Subcutaneous abdominal adipose tissue (tissue), 5 donors: ENCODE results near the gene NPIPA7.
"Not testable (repeated sequence)": the region's sequence is repeated elsewhere in the genome, so short reads cannot be mapped to it uniquely, and the experiment has no call there.

Experiments used
- H3K27ac ChIP-seq: one replicate; pipeline ENCODE4 v1.7.0; 2013; ENCODE audit warnings: low read depth, mild to moderate bottlenecking, inconsistent platforms, low read length, moderate library complexity
- H3K27me3 ChIP-seq, 5 donors: one replicate each; pipeline ENCODE4 v1.7.0; 2013; ENCODE audit warnings: low read length in 5 of 5, inconsistent platforms in 1 of 5; ENCODE audit not compliant: control insufficient read depth in 5 of 5, insufficient read depth in 4 of 5
- H3K36me3 ChIP-seq, 5 donors: one replicate each; pipeline ENCODE4 v1.7.0; 2013; ENCODE audit warnings: low read length in 5 of 5; ENCODE audit not compliant: control insufficient read depth in 5 of 5, insufficient read depth in 5 of 5
- H3K4me1 ChIP-seq, 5 donors: one replicate each; pipeline ENCODE4 v1.7.0; 2013; ENCODE audit warnings: low read length in 5 of 5, mild to moderate bottlenecking in 3 of 5, moderate library complexity in 1 of 5; ENCODE audit not compliant: control insufficient read depth in 5 of 5, insufficient read depth in 5 of 5
- H3K4me3 ChIP-seq, 5 donors: one replicate each; pipeline ENCODE4 v1.7.0; 2013; ENCODE audit warnings: low read length in 5 of 5, low read depth in 1 of 5
- H3K9ac ChIP-seq, 5 donors: one replicate each; pipeline ENCODE4 v1.7.0; 2013; ENCODE audit warnings: low read length in 5 of 5, mild to moderate bottlenecking in 4 of 5, moderate library complexity in 3 of 5
- H3K9me3 ChIP-seq, 5 donors: one replicate each; pipeline ENCODE4 v1.7.0; 2013; ENCODE audit warnings: low read length in 5 of 5; ENCODE audit not compliant: control insufficient read depth in 5 of 5
- donor health status: healthy.
- donor health status: healthy.
- donor health status: healthy.
- donor health status: healthy.
- donor health status: healthy.

NPIPA7 gene

GRCh38 chr16:16417914-16418544, 39.1 kb downstream of the NPIPA7 start:
- not testable (repeated sequence) for H3K36me3 ChIP-seq, H3K9ac ChIP-seq, H3K4me3 ChIP-seq, H3K27ac ChIP-seq, H3K27me3 ChIP-seq, H3K9me3 ChIP-seq, H3K4me1 ChIP-seq

DNA sequence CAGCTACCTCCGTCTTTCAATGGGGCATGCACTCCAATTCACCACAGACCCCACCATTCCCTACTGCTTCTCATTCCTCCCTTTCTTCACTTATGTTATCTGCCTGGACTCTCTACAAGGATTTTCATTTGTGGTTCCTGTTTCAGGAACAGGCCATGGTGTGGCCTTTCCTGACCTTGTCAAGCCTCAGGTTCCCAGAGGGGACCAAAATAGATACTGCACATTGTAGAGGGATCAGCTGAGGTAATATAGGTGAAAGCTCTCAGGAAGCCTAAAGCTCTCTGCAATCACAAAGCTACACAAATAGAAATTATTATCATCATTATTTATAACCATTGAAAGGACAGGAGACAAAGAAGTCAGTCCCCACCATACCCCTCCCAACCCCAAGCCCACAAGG, 41.6 kb downstream of the NPIPA7 start:
- H3K9me3 ChIP-seq, H3K36me3 ChIP-seq, H3K4me3 ChIP-seq, H3K27me3 ChIP-seq, H3K4me1 ChIP-seq, H3K9ac ChIP-seq, H3K27ac ChIP-seq: not testable (repeated sequence)

DNA sequence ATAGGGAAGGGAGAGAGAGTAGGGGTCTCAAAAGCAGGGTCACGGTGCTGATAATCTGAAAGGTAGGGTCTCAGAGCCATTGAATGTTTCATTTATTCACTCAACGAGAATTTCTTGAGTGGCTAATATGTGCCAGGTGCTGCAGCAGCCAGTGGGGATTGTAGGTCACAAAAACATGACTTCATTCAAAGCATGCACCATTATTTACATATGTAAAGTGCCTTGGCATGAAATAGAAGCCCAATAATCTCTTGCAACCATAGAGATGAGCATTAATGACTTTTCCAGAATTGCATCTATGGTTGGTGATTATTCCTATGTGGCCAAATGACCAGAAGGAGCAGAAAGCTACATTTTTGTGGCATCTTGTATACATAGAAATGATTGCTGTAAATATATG, 46.2 kb downstream of the NPIPA7 start:
- H3K4me1 ChIP-seq, H3K9me3 ChIP-seq, H3K9ac ChIP-seq, H3K27me3 ChIP-seq, H3K4me3 ChIP-seq, H3K36me3 ChIP-seq, H3K27ac ChIP-seq: not testable (repeated sequence)

GRCh38 chr16:16431135-16431534, 52.2 kb downstream of the NPIPA7 start:
- not testable (repeated sequence) for H3K9me3 ChIP-seq, H3K9ac ChIP-seq, H3K36me3 ChIP-seq, H3K27me3 ChIP-seq, H3K27ac ChIP-seq, H3K4me1 ChIP-seq, H3K4me3 ChIP-seq

DNA sequence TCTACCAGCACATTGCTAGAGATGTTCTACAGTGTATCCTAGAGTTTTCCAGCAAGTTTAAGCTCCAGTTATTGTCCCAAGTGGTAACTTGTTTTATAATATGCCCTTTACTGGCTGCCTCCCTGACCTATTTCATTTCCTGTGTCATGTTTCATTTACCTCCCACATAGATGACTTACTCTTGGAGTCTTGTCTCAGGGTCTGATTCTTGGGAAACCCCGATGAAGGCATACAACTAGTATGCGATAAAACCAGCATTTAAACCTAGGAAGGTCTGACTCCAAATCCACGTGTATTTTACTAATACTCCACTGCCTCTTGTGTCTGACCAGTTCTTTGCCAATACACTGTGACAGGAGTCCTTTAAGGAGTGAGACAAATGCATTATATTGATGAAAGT, 55.8 kb downstream of the NPIPA7 start:
- not testable (repeated sequence) for H3K27ac ChIP-seq, H3K9me3 ChIP-seq, H3K36me3 ChIP-seq, H3K27me3 ChIP-seq, H3K4me3 ChIP-seq, H3K4me1 ChIP-seq, H3K9ac ChIP-seq

GRCh38 chr16:16441401-16441800, 62.5 kb downstream of the NPIPA7 start:
- H3K27ac ChIP-seq, H3K4me3 ChIP-seq, H3K4me1 ChIP-seq, H3K36me3 ChIP-seq, H3K9ac ChIP-seq, H3K27me3 ChIP-seq, H3K9me3 ChIP-seq: not testable (repeated sequence)
